Keratinocyte (primary cell): ENCODE results near the gene RSL24D1.

Experiments used
- CTCF ChIP-seq, 3 experiments: IDR thresholded peaks in 1 of 3; conservative IDR thresholded peaks in 1 of 3; optimal IDR thresholded peaks in 1 of 3; 2 replicates in 2 of 3; 3 replicates in 1 of 3; pipeline versions ENCODE3 to v1.5.1; 2011; ENCODE audit warnings: low read length in 3 of 3, mild to moderate bottlenecking in 3 of 3, moderate library complexity in 2 of 3, control low read depth in 1 of 3, inconsistent platforms in 1 of 3; ENCODE audit not compliant: insufficient read depth in 2 of 3; ENCODE audit errors: extremely low read depth in 1 of 3
- EZH2 ChIP-seq: IDR thresholded peaks from one replicate; pipeline ENCODE4 v1.6.1; 2012; ENCODE audit warnings: inconsistent platforms, mild to moderate bottlenecking, low read length, moderate library complexity

GRCh38 chr15:55133972-55134371 is 62.8 kb downstream of the RSL24D1 start:
- TF ChIP-seq EZH2 = no peak
- TF ChIP-seq CTCF (optimal IDR thresholded peaks at IDR 0.05 in 1 of 3, IDR thresholded peaks at IDR 0.05 in 1 of 3, conservative IDR thresholded peaks at IDR 0.05 in 1 of 3; ENCODE audit: extremely low read depth in 1 of 3, insufficient read depth in 2 of 3, low read length in 3 of 3) = no peak
